SK-N-MC (cell line): ENCODE results near the gene NFATC2.

ENCODE experiments used
- DNase-seq: peaks from one replicate; pipeline ENCODE4 v3.0.0-alpha.2; 2011; ENCODE audit warnings: low read depth, low spot score
- H3K27ac ChIP-seq: fragments of 200-600 bp; sonication (generic); 2 replicates; pipeline ENCODE4 v1.5.1; 2016; ENCODE audit warnings: mixed run types
- H3K36me3 ChIP-seq: fragments of 200-600 bp; sonication (generic); 2 replicates; pipeline ENCODE4 v1.6.1; 2017; ENCODE audit warnings: antibody characterized with exemption, low read length, mixed read lengths; ENCODE audit not compliant: insufficient read depth
- H3K4me3 ChIP-seq: fragments of 200-600 bp; sonication (generic); 2 replicates; pipeline ENCODE4 v1.5.1; 2016
- H3K9ac ChIP-seq: fragments of 200-600 bp; sonication (generic); 2 replicates; pipeline ENCODE4 v1.8.0; 2017; ENCODE audit warnings: mixed run types, mixed read lengths; ENCODE audit not compliant: insufficient read length
- H3K9me3 ChIP-seq: fragments of 200-600 bp; sonication (generic); 2 replicates; pipeline ENCODE4 v1.6.1; 2017; ENCODE audit warnings: low read depth, mild to moderate bottlenecking, antibody characterized with exemption, low read length, moderate library complexity, mixed read lengths
- EZH2 ChIP-seq: fragments of 200-600 bp; sonication (generic); IDR thresholded peaks from one replicate; pipeline ENCODE4 v1.6.1; 2017; ENCODE audit warnings: antibody characterized with exemption
- FOXP2 ChIP-seq: optimal IDR thresholded peaks from 2 replicates; pipeline ENCODE3; 2011; ENCODE audit warnings: mild to moderate bottlenecking, moderate library complexity; ENCODE audit not compliant: insufficient read depth; ENCODE audit errors: extremely low read length, control extremely low read depth
- POLR2AphosphoS5 ChIP-seq: IDR thresholded peaks from 2 replicates; pipeline ENCODE4 v1.6.1; 2012; ENCODE audit warnings: mild to moderate bottlenecking, low read depth, low read length, borderline replicate concordance

Gene NFATC2

GRCh38 chr20:51542571-51543421, at the start of gene NFATC2:
NFATC2 (minus strand) TSS chr20:51542719; CDS start chr20:51542499, 220 bp downstream.
- TF ChIP-seq EZH2 (no peak), POLR2AphosphoS5 (no peak), FOXP2 (no peak)

GRCh38 chr20:51591871-51592270, 49.4 kb upstream of the NFATC2 start:
- H3K9me3 ChIP-seq: no peaks in the 10 kb centered on the region
- no peaks in the 10 kb centered on the region for H3K36me3 ChIP-seq
- no peak overlapping the region for H3K9ac ChIP-seq
- no peak overlapping the region for H3K4me3 ChIP-seq
- no peak for TF ChIP-seq FOXP2
- TF ChIP-seq EZH2: no peak
- TF ChIP-seq POLR2AphosphoS5: no peak
- DNase-seq: no peak
- peak overlapping the region; percentile 58; the same call in 1 of the 2 replicates for H3K27ac ChIP-seq

More at GRCh38 chr20:51542571-51543421, at the start of gene NFATC2:
- H3K27ac ChIP-seq: no peak within 1 kb of the TSS
- no peak within 1 kb of the TSS for H3K4me3 ChIP-seq
- DNase-seq: no peak
- H3K9ac ChIP-seq: no peak within 1 kb of the TSS
- no peaks in the 10 kb centered on the region for H3K36me3 ChIP-seq
- no peaks in the 10 kb centered on the region for H3K9me3 ChIP-seq

GRCh38 chr20:51588762-51589161, 46.2 kb upstream of the NFATC2 start:
- Histone ChIP-seq H3K9ac (no peak overlapping the region), H3K36me3 (no peaks in the 10 kb centered on the region), H3K4me3 (no peak overlapping the region), H3K9me3 (no peaks in the 10 kb centered on the region), H3K27ac (no peak overlapping the region)
- no peak for TF ChIP-seq EZH2
- no peak for DNase-seq

GRCh38 chr20:51587145-51587544, 44.6 kb upstream of the NFATC2 start:
- H3K27ac ChIP-seq: no peak overlapping the region
- no peak overlapping the region for H3K9ac ChIP-seq
- no peaks in the 10 kb centered on the region for H3K9me3 ChIP-seq
- H3K36me3 ChIP-seq: no peaks in the 10 kb centered on the region
- no peak overlapping the region for H3K4me3 ChIP-seq
- DNase-seq: no peak
- no peak for TF ChIP-seq POLR2AphosphoS5
- TF ChIP-seq FOXP2: no peak
- no peak for TF ChIP-seq EZH2

GRCh38 chr20:51586005-51586440, 43.5 kb upstream of the NFATC2 start:
- TF ChIP-seq POLR2AphosphoS5 (no peak), FOXP2 (no peak), EZH2 (no peak)
- Histone ChIP-seq H3K9ac (no peak overlapping the region), H3K4me3 (no peak overlapping the region), H3K9me3 (no peaks in the 10 kb centered on the region), H3K36me3 (no peaks in the 10 kb centered on the region), H3K27ac (no peak overlapping the region)
- DNase-seq: no peak

DNA sequence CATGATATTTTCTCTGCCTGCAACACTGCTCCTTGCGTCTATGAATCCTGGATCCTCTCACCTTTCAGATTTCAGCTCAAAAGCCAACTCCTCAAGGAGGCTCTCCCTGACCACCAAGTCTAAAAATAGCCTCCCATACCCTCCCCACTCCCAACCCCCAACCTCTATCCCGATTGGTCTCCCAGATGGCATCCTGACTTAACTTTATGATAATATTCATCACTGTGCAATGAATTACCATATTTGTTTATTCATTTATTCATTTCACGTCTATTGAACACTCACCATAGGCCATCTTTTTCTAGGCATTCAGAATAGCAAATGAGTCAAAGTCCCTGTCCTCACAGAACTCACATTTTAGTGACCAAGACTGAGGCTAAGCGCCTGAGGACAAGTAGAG, 42.6 kb upstream of the NFATC2 start:
- TF ChIP-seq EZH2 (no peak), POLR2AphosphoS5 (no peak), FOXP2 (no peak)
- no peak overlapping the region for H3K9ac ChIP-seq

GRCh38 chr20:51584737-51585136, 42.2 kb upstream of the NFATC2 start:
- no peak for DNase-seq
- Histone ChIP-seq H3K27ac (no peak overlapping the region), H3K4me3 (no peak overlapping the region), H3K9me3 (no peaks in the 10 kb centered on the region), H3K36me3 (no peaks in the 10 kb centered on the region), H3K9ac (no peak overlapping the region)
- TF ChIP-seq EZH2: no peak
- TF ChIP-seq FOXP2: no peak
- no peak for TF ChIP-seq POLR2AphosphoS5

More for the DNA sequence above, 42.6 kb upstream of the NFATC2 start:
- no peaks in the 10 kb centered on the region for H3K36me3 ChIP-seq
- no peak overlapping the region for H3K27ac ChIP-seq
- H3K9me3 ChIP-seq: no peaks in the 10 kb centered on the region
- no peak for DNase-seq
- H3K4me3 ChIP-seq: no peak overlapping the region

DNA sequence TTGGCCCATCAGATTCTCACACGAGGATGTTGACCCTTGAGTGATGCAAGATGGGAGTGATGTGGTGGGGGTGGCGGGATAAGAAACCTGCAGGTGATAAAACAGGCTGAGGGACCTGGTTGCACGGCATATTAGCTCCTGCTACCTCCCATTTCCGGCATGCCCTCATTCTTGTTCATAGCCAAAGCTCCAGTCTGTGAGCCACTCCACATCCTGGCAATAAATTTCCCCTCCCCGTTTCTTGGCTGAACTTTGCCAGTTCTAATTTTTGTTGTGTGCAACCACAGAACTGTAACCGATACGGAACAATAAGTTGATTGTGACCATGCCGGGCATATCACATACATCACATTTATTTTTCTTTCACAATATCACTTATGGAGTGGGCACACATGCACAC, 41.6 kb upstream of the NFATC2 start:
- H3K4me3 ChIP-seq: no peak overlapping the region

DNA sequence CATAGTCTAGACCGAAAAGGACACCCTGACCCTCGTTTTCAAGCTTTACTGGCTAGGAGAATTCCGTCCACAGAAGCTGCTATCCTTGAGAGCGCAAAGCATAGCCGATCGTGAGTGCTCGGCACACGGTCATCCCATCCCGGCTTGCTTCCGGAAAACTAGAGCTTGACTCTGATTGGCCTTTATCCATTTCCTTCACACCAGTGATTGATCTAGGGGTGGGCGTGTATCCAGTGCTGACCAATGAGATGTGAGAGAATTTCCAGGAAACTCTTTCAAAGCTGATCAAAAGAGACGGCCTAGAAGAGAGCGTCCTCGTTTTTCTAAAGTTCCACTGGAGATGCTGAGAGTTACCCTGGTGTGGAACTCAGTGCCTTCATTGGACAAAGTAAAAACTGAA, 41.0 kb upstream of the NFATC2 start:
- no peaks in the 10 kb centered on the region for H3K36me3 ChIP-seq
- no peak overlapping the region for H3K27ac ChIP-seq
- H3K9me3 ChIP-seq: no peaks in the 10 kb centered on the region
- TF ChIP-seq EZH2: no peak
- no peak for TF ChIP-seq FOXP2
- no peak for TF ChIP-seq POLR2AphosphoS5
- H3K9ac ChIP-seq: no peak overlapping the region
- no peak for DNase-seq
- no peak overlapping the region for H3K4me3 ChIP-seq

More for the DNA sequence above, 41.6 kb upstream of the NFATC2 start:
- Histone ChIP-seq H3K9ac (no peak overlapping the region), H3K9me3 (no peaks in the 10 kb centered on the region), H3K27ac (no peak overlapping the region), H3K36me3 (no peaks in the 10 kb centered on the region)
- TF ChIP-seq POLR2AphosphoS5 (no peak), EZH2 (no peak)
- DNase-seq: no peak
